ENCODE data around the gene DNAH17.

GRCh38 chr17:78475211-78475610, 102.0 kb downstream of the DNAH17 start:
- TF ChIP-seq CTCF (IDR thresholded peaks at IDR 0.05; ENCODE audit: low read length): no peak
- TF ChIP-seq EZH2 (optimal IDR thresholded peaks at IDR 0.05; ENCODE audit: low read depth, low read length): no peak

Measured in MM.1S (cell line).